ENCODE data around the gene CTSD. TPM values are rescaled to one million over a fixed set of nuclear protein-coding genes. Genes with fewer than 3 reads are reported as not detected.
A peak's percentile ranks its signal among the peaks of the same experiment; 100 is the strongest.

CTSD gene
- total RNA-seq, 1 experiment from 2014 or later: 212 TPM

- no peak for DNase-seq (ENCODE audit: low read depth)
These were observed 6.6 kb downstream of the CTSD start for GRCh38 chr11:1756791-1757771.

- no peak for DNase-seq (ENCODE audit: low read depth)
These were observed 7.8 kb downstream of the CTSD start for GRCh38 chr11:1755692-1756561.

DNA sequence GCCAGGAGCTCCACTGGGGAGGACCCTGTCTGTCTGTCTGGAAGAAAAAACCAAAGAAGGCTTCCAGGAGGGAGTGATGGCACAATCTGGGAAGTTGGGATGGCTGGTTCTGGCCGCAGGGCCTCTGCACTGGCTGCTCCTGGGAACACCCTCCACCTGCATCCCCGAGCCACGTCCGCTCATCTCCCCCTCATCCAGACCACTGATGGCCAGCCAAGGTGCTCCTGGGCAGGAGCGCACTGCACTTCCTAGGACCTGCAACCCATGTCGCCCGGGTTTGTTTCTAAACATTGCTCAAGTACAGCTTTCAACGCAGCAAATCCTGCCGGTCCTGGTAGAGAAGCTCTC, 8.4 kb downstream of the CTSD start:
- DNase-seq (ENCODE audit: low read depth): no peak

DNA sequence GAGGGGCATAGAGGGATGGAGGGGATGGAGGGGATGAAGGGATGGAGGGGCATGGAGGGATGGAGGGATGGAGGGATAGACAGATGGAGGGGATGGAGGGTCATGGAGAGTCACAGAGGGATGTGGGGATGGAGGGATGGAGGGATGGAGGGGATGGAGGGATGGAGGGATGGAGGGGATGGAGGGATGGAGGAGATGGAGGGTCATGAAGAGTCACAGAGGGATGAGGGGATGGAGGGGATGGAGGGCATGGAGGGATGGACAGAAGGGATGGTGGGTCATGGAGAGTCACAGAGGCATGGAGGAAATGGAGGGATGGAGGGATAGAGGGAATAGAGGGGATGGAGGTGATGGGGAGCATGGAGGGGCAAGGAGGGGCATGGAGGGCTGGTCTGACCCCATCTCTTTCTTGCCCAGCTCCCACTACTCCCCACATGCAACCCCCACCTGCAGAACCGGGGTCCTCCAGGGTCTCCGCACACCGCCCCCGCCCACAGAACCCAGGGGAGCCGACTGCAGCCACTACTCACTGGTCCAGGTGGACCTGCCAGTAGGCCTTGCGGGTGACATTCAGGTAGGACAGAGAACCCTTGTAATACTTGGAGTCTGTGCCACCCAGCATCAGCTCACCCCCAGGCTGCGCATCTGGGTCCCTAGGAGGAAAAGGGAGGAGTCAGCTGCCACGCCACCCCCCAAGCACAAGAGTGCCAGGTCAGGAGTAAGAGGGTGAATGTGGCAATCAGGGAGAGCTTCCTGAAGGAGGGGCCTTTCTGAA, 9.2 kb downstream of the CTSD start:
- DNase-seq (ENCODE audit: low read depth): no peak

DNA sequence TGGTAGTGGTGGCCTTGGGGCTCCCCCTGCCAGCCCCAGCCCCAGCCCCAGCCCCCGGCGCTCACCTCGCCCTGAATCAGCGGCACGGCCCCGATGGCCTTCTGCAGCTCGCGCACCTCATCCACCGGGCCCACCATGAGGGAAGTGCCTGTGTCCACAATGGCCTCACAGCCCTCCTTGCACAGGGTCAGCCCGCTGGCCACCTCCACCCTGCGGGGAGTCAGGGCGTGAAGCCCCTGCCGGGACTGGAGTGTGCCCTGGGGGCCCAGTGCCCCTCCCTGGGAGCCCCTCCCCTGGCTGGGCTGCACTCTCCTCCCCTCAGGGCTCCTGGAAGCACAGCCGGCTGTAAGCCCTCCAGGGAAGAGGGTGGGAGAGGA, 9.8 kb downstream of the CTSD start:
- DNase-seq (ENCODE audit: low read depth): no peak

DNA sequence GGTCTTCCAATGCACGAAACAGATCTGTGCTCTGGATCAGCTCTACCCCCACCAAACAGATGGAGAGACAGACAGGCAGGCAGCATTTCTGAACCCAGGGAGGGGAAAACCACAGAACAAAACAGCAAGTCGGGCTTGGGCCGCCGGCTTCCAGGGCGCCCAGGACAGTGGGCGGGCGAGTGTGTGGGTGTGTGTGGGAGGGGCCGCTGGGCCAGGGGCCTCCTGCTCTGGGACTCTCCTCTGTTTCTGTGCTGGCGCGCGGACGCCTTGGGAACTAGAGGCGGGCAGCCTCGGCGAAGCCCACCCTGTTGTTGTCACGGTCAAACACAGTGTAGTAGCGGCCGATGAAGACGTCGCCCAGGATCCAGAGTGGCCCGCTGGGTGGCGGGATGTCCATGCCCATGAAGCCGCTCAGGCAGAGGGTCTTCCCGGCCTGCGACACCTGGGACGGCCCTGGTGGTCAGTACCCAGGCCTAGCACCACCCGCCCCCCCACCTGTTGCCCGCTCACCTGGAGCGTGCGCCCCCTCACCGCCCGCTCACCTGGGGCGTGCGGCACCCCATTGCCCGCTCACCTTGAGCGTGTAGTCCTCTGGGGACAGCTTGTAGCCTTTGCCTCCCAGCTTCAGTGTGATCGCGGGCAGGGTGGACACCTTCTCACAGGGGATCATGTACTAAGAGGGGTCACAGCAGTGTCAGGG, 10.3 kb downstream of the CTSD start:
- no peak for DNase-seq (ENCODE audit: low read depth)

DNA sequence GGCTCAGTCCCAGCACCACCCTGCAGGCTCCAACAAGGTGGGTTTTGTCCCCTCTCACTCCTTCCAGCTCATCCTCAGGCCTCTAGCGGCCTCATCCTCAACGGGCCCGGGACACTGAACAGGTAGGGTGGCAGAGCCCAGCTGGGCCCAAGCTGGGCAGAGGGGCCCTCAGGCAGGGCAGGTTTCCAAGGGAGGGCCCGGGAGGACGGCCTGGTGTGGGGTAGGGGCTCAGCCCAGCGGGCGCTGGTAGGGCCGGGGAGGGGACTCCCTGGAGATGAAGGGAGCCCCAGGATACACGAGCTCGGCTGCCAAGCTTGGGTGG, 10.9 kb downstream of the CTSD start:
- no peak for DNase-seq (ENCODE audit: low read depth)

GRCh38 chr11:1751999-1752906, 11.5 kb downstream of the CTSD start:
- DNase-seq (ENCODE audit: low read depth): no peak

DNA sequence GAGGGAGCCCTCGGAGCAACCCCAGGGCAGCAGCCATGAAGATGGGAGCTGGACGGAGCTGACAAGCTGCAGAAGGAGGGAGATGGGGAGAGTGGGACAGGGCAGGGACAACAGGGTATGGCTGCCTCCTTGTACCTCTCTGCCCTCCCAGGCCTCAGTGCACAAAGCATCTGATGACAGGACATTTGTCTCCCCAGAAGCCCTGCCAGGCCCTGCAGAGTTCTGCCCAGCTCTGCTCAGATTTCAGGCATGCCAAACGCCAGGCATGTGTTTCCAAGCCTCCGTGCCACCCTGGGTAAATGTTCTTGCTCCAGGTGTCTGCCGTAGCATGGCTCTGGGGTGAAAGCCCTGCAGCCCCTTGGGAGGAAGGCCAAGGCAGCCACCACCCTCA, 12.2 kb downstream of the CTSD start:
- DNase-seq (ENCODE audit: low read depth): no peak

- DNase-seq (ENCODE audit: low read depth): no peak
These were observed 12.7 kb downstream of the CTSD start for GRCh38 chr11:1750840-1751530.

GRCh38 chr11:1750481-1750839, 13.3 kb downstream of the CTSD start, which contains the start of gene IFITM10:
Gene IFITM10 (minus strand): TSS chr11:1750595. CDS start chr11:1750442, 153 bp downstream.
- no peak for DNase-seq (ENCODE audit: low read depth)

DNA sequence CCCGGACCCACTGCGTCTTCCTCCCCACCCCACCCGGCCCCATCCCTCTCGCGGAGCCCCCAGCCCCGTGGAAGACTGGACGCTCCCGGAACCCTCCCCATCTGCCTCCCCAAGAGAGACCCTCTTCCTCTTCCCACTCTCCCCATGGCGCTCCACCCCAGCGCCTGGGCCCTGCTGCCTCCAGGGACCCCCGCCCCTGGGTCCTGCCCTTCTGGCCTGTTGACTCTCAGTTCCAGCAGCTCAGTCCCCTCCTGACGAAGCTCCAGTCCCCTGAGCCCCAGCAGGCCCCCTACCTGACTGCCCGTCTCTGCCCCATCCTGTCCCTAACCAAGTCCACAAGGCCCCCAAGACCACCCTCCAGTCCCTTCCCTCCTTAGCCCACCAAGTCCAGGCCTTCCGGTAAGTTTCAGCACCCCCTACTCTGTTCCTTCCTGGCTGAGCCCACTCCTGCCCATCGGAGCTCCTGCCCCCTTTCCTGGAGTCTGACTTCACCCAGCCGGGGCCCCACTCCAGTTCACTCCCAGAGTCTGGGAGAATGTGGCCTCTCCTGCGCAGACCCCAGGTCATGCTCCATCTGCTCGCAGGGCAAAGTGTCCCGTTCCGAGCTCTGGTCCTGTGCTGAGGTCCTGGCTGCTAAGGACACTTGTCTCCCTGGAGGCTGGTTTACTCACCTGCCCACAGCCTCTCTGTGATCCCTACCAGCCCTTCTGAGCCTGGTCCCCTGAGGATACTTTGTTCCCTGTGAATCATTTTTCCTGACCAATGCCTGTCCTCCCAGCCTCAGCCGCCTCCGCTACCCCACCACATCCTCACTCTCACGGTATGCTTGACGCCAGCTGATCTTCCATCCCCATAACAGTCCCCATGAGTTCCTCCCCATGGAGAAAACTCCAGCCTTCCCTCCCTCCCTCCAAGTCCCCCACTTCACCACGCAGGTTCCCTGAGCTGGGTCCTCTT, 14.1 kb downstream of the CTSD start:
- peak; percentile 81 for DNase-seq (ENCODE audit: low read depth)

DNA sequence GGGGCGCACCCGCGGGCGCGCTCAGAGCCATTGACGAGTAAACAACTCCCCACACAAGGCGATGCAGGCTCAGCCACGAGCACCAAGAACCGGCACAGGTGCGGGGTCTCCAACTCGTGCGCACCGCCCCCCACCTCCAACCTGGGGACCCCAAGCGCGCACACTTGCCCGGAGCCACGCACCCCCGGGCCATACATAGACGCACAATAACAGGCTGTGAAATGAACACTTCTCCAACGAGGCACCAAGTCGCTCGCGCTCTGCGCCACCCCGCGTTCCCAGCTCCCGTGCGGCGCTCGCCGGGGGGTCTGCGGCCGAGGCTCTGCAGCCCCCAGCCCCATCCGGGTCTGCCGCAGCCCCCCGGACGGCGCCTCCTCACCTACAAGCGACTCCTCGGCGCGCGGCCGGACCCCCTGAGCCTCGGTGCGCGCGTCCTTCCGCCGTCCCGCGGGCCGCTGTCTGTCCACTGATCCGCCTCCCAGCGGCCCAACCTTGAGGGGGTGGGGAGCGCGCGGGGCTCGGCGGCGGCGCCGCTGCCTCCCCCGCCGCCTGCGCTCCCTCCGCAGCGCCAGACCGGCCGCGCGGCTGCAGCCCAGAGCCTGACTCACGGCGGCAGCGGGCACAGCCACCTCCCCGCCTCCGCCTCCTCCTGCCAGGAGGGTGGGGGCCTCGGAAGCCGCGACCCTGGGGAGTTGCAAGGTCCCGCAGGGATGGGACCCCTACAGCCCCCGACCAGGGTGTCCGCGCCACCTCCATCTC, 14.9 kb downstream of the CTSD start:
- DNase-seq (ENCODE audit: low read depth): no peak

DNA sequence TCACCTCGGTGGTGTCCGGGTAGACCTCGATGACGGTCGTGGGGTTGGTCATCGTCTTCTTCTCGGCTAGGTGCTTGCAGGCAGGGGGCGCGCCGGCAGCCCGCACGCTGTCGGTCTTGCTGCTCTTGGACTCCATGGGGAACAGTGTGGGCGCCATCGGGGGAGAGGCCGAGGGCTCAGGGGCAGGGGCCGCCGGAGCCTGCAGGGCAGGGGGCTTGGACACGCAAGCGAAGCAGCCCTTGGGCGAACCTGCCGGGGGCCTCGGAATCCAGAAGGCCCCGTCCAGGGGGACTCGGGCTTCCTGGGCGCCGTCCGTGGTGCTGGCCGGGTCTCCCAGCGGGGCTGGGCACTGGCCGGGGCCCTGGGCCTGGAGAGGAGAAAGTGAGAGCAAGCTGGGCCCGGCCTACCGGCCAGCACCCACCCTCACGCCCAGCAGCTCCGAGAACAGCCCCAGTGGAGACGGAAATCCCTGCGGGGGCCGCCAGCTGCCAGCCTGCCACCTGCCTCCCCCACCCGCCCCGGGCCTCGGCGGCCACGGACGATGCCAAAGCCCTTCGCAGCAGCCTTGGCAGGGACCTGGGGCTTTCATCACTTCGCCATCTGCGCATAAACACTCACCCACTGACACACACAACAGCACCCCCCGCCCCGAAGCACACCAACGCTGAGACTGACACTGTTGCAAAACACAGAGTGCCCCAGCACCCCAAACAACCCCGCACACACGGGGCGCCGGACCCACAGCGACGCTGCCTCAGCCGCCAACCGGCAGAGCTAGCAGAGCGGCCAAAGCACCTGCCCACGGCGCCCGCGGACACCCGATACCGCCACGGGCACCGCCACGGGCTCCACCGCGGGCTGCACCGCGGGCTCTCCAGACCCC, 15.7 kb downstream of the CTSD start:
- no peak for DNase-seq (ENCODE audit: low read depth)

- no peak for DNase-seq (ENCODE audit: low read depth)
These were observed 16.6 kb downstream of the CTSD start for GRCh38 chr11:1746956-1747752.

- peak; percentile 88 for DNase-seq (ENCODE audit: low read depth)
These were observed 17.2 kb downstream of the CTSD start for GRCh38 chr11:1746511-1746931.

Data from HT1080 (cell line).